ENCODE data around the gene KNDC1.
"Not testable (repeated sequence)": the region's sequence is repeated elsewhere in the genome, so short reads cannot be mapped to it uniquely, and the experiment has no call there.

Gene KNDC1

DNA sequence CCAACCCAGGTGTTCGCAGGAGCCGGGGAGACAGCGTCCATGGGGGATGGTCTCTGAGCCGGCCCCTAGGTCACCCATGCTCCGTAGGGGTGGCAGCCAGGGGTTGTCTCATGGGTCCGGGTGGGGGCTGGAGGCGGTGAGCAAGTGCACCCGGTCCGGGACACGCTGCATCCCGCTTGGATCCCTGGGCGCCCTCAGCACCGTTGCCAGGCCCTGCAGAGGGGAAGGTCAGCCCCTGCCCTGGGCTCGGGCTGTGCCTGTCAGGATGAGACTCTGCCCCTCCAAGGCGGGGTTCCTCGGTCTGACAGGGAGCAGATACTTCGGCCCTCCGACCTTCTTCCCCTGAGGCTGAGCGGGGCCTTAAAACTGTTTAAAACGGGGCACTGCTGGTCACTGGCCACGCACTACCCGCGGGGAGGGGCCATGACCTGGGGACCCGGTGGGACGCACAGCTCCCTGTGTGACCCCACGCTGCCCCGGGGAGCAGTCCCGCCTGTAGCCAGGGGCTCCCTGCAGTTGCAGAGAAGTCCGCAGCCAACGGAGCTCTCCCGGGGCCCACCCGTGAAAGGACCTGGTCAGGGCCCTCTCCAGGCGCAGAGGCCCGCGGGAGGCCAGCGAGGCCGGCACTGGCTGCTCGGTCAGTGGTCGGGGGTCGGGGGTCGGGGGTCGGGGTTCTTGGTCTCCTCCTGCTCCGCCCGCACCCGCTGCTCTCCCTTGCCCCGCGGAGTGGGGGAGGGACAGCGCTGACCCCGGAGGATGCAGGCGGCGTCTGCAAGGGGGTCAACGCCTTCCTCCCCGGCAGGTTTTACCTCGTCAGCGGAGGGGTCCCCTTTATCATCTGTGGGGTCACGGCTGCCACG is 33.4 kb upstream of the KNDC1 start:
- no peak for DNase-seq (ENCODE audit: low read depth in 2 of 2)

GRCh38 chr10:133127291-133128125 is 32.5 kb upstream of the KNDC1 start:
- DNase-seq (ENCODE audit: low read depth in 2 of 2): peak in 1 of 2 donors; percentile 51

GRCh38 chr10:133128126-133129070 is 31.6 kb upstream of the KNDC1 start:
- no peak for DNase-seq (ENCODE audit: low read depth in 2 of 2)

- DNase-seq (ENCODE audit: low read depth in 2 of 2): no peak
Measured at GRCh38 chr10:133129071-133129858, 30.8 kb upstream of the KNDC1 start.

DNA sequence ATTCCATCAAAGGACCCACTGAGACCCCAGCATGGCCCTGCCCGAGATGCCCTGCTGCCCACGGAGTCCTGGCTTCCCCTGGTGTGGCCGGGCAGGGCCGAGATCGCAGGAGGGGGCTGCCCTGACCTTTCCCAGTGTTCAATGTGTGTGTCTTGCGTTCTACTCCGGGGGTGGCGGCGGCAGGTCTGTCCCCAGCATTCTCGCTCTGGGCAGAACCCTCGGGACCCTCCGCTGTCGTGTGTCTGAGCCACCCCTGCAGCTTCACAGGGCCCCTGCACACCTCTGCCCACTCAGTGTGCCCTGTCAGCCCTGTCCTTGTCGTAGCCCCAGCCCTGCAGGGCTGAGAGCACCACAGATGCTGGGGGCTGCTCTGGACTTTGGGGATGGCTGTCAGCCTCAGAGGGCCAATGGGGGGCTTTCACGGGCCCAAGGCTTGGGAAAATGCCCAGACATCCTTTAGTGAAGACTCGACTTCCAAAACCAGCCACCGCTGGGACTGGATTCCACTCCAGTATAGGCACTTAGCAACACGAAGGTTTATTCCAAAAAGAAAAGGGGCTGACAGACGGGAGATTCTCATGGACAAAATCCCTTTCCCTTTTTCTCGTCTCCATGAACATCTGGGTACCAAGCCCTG is 30.0 kb upstream of the KNDC1 start:
- DNase-seq (ENCODE audit: low read depth in 2 of 2): no peak

- no peak for DNase-seq (ENCODE audit: low read depth in 2 of 2)
Measured at GRCh38 chr10:133130602-133131001, 29.4 kb upstream of the KNDC1 start.

DNA sequence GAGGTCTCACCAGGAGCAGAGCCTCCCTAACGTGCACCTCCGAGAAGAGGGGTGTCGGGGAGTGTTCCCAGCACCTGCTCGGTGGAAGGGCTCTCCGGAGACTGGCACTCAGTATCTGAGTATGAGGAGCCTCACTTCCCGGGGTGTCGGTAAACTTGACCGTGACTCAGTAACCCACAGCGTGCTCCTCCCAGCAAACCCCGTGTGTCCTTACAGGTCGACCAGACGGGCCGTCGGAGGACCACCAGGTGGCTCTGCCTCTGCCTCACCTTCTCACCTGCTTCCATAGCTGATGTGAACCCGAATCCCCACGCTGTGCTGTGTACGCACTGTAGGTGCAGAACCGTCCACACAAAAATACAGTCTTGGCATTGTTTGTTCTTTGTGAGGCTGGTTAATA is 29.0 kb upstream of the KNDC1 start:
- no peak for DNase-seq (ENCODE audit: low read depth in 2 of 2)

- no peak for DNase-seq (ENCODE audit: low read depth in 2 of 2)
Measured at GRCh38 chr10:133131734-133132472, 28.1 kb upstream of the KNDC1 start.

GRCh38 chr10:133132473-133133291 is 27.3 kb upstream of the KNDC1 start:
- no peak for DNase-seq (ENCODE audit: low read depth in 2 of 2)

DNA sequence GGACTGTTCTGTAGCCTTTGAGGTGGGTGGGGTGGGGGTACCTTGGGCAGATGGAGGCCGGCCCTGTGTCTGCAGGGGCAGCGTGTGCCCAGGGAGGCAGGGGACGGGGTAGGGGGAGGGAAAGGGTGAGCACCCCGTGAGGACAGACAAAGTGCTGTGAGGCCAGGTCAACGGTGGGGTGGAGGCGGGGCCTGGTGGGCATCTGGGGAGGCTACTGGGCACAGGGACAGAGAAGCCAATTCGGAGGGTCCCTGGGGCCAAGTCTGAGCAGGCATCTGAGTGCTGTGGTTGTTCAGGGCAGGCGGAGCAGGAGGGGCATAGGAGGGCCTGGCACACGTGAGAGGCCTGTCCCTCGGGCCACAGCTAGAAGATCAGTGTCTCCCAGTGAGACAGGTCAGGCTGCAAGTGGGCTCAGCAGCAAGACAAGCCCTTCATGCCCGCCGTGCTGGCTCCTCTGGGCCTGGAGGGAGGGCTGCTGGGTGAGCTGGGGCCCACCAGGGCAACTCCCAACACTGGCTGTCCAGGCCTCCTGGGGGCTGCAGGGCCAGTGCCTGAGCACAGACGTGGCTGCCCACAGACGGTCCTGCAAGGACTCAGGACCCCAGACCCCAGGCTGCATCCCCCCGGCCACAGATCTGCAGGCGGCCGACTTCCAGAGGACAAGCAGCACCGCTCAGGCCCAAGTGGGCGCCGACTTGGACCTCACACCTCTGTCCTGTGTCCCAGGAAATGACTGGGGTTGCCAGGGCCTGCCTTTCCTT is 26.4 kb upstream of the KNDC1 start:
- no peak for DNase-seq (ENCODE audit: low read depth in 2 of 2)

DNA sequence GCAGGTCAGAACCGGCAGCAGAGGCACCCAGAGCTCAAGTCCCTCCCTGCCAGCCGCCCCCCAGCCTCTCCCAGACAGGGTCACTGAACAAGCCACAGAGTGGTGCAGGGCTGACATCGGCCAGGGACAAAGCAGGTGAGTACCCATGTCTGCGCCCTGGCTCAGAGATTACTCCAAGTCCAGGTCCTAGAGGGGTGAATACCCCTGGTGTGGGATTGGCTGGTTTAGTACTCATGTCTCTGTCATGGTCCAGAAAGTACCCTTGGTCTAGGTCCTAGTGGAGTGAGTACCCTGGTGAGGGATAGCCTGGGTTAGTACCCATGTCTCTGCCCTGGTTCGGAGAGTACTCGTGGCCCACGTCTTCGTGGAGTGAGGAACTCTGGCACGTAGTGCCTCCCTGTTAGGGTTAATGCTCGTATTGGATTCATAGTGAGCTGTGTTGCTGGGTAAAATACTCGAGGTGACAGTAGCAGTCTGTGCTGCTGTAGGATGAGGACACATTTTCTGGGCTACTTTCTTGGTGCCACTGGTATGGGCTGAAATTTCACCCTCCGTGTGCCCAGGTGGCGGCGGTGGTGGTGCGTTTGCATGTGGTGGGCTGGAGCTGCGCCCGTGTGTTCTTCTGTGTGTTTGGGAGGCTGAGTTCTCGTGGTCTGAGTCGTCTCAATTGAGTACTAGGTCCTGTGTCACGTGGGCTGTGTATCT is 25.5 kb upstream of the KNDC1 start:
- no peak for DNase-seq (ENCODE audit: low read depth in 2 of 2)

- DNase-seq (ENCODE audit: low read depth in 2 of 2): no peak
Measured at GRCh38 chr10:133135116-133135465, 24.9 kb upstream of the KNDC1 start.

DNA sequence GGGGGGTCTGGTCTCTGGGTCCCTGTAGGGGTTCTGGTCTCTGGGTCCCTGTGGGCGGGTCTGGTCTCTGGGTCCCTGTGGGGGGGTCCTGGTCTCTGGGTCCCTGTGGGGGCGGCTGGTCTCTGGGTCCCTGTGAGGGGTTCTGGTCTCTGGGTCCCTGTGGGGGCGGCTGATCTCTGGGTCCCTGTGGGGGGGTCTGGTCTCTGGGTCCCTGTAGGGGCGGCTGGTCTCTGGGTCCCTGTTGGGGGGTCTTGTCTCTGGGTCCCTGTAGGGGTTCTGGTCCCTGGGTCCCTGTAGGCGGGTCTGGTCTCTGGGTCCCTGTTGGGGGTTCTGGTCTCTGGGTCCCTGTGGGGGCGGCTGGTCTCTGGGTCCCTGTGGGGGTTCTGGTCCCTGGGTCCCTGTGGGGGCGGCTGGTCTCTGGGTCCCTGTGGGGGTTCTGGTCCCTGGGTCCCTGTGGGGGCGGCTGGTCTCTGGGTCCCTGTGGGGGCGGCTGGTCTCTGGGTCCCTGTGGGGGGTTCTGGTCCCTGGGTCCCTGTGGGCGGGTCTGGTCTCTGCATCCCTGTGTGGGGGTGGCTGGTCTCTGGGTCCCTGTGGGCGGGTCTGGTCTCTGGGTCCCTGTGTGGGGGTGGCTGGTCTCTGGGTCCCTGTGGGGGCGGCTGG is 22.4 kb upstream of the KNDC1 start:
- DNase-seq (ENCODE audit: low read depth in 2 of 2): not testable (repeated sequence)

- DNase-seq (ENCODE audit: low read depth in 2 of 2): no peak
Measured at GRCh38 chr10:133139551-133140065, 20.4 kb upstream of the KNDC1 start.

DNA sequence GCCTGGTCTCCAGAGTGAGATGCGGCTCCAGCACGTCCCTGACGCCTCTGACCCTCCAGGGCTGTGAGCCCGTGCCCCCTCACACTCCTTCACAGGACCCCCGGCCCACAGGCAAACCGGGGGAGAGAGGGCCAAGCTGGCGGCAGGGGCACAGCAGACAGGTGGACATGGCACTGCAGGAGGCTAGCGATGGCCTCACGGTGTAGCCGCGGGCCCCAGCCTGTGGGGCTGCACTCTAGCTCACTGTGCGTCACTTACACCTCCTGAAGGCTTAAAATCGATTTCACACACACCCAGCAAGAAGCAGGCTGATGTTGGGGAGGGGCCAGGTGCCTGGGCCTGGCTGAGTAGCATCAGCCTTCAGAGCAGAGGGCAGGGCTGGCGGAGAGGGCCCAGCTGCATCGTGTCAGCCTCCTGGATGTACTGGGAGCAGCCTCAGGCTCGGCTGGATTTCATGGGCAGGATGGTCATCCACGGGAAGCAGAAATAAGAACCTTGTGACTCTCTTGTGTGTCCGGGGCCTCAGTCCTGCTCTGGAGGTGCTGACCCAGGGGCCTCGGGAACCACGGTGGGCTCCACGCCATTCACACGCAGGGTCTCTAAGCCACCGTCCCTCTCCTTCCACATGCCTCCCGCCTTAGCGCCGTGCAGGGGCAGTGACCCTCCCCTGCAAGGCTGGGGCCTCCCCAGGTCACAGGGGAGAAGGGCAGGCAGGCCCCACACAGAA is 19.4 kb upstream of the KNDC1 start:
- DNase-seq (ENCODE audit: low read depth in 2 of 2): no peak
